Gastroesophageal sphincter (tissue), 3 donors: ENCODE data around the gene POLR2F.

ENCODE experiments used
- CTCF ChIP-seq, 4 experiments: fragments of 200-600 bp in 2 of 4; fragments of 450-650 bp in 2 of 4; sonication (generic) in 1 of 4; IDR thresholded peaks; one replicate each; pipeline ENCODE4 v1.5.1; 2017 to 2019; ENCODE audit warnings: antibody characterized with exemption in 4 of 4, mild to moderate bottlenecking in 2 of 4, moderate library complexity in 2 of 4
- POLR2A ChIP-seq, 2 donors: fragments of 450-650 bp; IDR thresholded peaks; one replicate each; pipeline ENCODE4 v1.6.1; 2017; ENCODE audit warnings: antibody characterized with exemption in 2 of 2, mild to moderate bottlenecking in 2 of 2, moderate library complexity in 1 of 2

- no peak for TF ChIP-seq POLR2A (IDR thresholded peaks at IDR 0.05)
- TF ChIP-seq CTCF (IDR thresholded peaks at IDR 0.05) = no peak
These were observed 64.7 kb downstream of the POLR2F start for GRCh38 chr22:38017939-38018885.
